Hematopoietic multipotent progenitor cell treated with erythropoietin and hydrocortisone succinate and interleukin-3 and kit ligand, for 17 days (in vitro differentiated cells): ENCODE results near the gene PTTG1.

Experiments used
- DNase-seq: peaks from one replicate; pipeline ENCODE4 v3.0.0-alpha.2; 2015; ENCODE audit warnings: low spot score

The PTTG1 gene

GRCh38 chr5:160455600-160455999, 33.9 kb downstream of the PTTG1 start:
- no peak for DNase-seq

- no peak for DNase-seq
Measured at GRCh38 chr5:160456480-160457177, 35.0 kb downstream of the PTTG1 start.

DNA sequence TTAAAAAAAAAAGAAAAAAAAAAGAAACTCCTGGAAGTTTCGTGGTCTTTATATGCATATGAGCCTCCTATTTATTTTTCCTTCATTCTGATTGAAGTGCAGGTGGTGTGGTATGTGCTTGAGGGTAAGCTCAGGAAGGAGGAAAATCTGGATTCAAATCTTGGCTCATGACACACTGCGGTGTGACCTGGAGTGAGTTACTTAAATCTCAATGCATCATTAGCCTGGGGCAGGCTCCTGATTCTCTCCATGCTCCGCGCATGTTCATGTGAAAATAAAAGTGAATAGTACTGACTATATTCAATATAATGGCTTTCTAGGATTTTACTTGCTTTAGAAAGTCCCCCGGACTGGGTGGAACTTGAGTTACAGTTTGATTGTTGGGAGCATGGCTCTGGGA, 35.6 kb downstream of the PTTG1 start:
- no peak for DNase-seq

GRCh38 chr5:160458806-160459800, 37.4 kb downstream of the PTTG1 start:
- no peak for DNase-seq

GRCh38 chr5:160460377-160461049, 38.9 kb downstream of the PTTG1 start:
- DNase-seq: no peak

GRCh38 chr5:160461378-160461777, 39.7 kb downstream of the PTTG1 start:
- no peak for DNase-seq

GRCh38 chr5:160462167-160462566, 40.5 kb downstream of the PTTG1 start:
- no peak for DNase-seq

DNA sequence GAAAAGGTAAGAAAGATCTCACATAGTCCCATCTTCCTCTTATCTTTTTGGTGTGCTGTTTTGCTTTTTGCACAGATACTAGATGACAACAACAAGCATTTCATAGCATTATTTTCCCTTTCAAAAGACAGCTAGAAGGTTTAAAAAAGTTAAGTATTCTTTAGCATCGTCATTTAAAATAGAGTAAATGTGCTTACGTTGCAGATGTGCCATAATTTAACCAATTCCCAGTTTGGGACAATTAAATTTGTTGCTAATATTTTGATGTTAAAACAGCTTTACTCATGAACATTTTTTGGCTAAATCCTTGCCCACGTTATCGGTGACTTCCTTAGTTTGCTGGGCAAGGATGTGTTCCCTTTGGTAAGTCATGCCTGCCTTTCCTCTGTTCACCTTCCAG, 41.6 kb downstream of the PTTG1 start:
- no peak for DNase-seq

DNA sequence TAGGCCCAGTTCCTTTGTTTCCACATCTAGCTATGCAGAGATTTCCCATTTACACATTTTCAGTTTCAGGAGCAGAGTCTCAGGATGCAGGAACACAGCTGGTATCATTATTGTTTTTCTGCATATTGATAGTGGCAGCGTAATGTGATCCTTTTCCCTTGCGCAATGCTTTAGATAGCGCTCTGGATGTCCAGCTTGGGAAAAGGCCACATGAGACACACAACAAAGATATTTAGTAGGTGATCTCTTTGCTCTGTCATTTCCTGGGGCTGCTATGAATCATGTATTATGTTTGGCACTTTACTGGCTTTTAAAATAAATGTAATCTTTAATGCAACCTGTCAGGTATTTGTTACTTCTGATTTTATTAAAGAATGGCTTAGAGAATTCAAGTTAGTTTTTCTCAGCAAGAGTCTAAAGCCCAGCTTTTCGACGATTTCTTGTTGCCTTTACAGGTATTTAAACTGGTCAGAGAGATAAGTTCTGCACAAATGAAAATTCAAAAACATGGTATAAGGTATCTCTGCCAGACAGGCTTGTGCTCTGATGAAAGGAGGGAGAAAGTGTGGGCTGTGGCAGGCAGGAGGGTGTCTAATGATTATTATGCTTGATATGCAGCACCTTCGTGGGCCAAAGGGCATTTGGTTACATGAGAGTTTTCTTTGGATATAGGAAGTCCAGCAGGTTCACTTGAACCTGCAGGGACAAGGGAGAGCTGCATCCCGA, 42.2 kb downstream of the PTTG1 start:
- DNase-seq: no peak

DNA sequence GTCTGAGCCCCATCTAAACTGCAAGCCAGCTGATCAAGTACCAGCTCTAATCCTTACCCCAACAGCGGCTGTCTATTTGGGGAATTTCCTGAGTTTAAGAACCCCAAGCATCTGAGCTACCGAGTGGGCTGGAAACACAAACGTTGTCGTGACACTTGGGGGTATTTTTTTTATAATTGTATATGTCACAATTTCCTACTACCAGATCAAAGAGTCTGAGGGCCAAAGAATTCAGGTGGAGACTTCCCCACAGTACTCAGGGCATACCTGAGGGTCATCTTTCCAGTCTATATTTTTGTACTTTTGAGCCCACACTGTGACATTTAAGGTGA, 42.8 kb downstream of the PTTG1 start:
- DNase-seq: no peak

GRCh38 chr5:160466116-160466515, 44.5 kb downstream of the PTTG1 start:
- no peak for DNase-seq

GRCh38 chr5:160466889-160467554, 45.4 kb downstream of the PTTG1 start:
- DNase-seq: no peak

DNA sequence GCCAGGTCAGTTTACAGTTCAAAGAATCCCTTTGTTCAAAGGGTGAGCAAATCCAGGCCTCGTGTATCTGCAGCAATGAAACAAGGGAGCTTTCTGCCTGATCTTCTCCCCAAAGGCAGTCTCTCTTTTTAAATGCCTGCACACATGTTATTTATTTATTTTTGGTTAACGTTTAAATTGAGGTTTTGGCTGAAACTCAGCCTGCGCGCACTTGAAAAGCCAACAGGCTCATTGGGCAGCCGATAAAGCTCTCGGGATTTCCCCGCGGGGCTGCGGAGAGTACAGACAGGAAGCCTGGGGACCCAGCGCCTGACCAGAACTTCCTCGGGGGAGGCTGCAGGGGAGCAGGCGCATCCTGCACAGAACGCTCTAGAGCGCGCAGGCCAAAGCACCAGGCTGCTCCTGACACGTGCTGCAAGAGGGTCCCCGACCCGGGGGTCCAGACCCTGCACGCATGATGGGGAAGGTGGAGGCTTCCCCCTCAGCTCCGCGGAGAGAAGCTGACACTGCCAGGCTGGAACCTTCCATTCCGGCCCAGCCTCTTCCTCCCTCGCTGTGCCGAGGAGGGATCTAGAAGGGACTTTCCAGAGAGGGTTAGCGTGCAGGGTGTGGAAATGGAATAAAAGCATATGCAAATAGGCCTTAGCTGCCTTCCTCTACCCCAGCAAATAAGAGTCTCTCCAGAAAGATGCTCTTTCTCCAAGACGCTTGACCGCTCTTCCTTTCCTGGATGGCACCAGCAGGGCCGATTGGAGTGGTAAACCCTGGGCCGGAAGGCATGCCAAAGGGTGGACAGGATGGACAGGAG, 46.1 kb downstream of the PTTG1 start:
- no peak for DNase-seq

GRCh38 chr5:160468363-160468975, 46.8 kb downstream of the PTTG1 start:
- DNase-seq: no peak

DNA sequence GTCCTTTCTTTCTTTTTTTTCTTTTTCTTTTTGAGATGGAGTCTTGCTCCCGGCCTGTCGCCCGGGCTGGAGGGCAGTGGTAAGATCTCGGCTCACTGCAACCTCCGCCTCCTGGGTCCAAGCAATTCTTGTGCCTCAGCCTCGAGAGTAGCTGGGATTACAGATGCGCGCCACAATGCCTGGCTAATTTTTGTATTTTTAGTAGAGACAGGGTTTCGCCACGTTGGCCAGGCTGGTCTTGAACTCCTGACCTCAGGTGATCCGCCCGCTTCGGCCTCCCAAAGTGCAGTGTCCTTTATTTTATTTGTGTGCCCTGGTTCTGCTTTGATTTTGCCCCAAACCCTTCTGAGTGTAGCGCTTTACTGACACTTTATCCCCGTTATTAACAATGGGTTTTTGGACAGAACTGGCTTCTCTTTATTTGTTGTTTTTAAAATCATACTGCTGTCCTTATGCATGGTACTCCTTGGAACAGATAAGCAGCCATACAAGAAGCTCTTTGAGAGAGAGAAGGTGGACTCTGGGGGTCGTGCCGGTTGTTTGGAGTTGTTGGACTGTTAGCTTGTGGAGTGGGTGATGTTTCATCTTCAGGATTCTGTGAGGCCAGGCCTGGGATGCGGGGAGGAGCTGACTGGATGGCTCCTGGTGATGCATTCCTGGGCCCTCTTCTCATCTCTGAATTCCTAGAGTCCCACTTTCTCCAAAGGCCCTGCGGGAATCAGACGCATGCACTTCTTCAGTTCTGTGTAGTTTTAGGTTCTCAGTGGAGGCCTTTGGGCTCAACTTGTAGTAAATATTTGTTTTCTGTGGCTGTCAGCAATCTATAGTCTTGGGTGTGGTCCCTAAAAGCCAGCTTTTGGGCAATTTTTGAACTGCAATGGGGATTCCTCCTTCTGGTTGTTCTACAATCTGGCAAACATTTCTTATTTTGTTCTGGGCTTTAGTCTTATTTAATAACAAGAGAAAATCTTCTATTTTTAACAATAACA, 47.8 kb downstream of the PTTG1 start:
- no peak for DNase-seq

DNA sequence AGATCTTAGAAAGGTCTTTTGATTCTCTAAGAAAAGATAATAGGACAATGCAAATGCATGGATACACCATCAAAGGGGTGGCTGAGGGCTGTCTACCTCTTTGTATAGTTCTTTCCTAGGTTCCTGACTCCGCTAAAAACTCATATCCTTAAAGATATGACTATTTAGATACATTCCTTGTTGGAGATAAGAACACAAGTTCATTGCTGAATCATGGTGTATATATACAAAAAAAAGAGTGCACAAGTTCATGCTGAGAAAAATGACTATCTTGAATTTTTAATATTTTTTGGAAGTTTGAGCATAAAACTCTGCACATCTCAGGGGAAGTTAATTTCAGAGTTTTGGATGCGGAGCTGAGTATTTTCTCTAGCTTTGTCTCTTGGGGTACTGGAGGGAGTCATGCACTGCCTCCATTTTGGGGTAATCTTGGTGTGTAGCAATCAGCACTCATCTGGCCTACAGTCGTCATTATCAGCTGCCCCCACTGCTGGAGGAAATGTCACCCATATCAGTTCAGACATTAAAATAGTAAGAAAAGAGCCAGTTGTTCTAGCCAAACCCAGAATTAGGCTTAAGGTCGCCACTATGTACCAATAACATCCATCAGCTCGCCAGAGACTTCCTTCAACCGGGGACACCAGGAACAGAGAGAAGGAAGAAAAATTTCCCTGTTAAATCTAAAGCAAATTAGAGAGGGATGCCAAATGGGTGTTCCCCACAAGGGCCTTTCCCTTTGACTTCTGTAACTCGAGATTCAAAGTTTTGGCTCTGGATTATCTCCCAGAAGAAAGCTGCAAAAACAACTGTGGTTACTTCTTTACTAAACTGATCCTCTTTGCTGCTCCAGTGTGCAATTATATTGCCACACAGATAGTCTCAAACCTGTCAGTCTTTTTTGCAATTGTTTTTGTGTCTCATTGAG, 49.0 kb downstream of the PTTG1 start:
- DNase-seq: no peak

GRCh38 chr5:160471761-160472160, 50.1 kb downstream of the PTTG1 start:
- no peak for DNase-seq

- DNase-seq: no peak
Measured at GRCh38 chr5:160472482-160472881, 50.8 kb downstream of the PTTG1 start.
